HUES64 (cell line): ENCODE results near the gene HMG20B.
"Not testable (repeated sequence)": the region's sequence is repeated elsewhere in the genome, so short reads cannot be mapped to it uniquely, and the experiment has no call there.

Experiments
- H3K27ac ChIP-seq: 2 replicates; pipeline ENCODE4 v1.7.0; 2013; ENCODE audit warnings: low read depth, low read length, inconsistent platforms
- H3K27me3 ChIP-seq: 2 replicates; pipeline ENCODE4 v1.6.1; 2013; ENCODE audit warnings: mild to moderate bottlenecking, low read length; ENCODE audit not compliant: insufficient read depth
- H3K36me3 ChIP-seq: 2 replicates; pipeline ENCODE4 v1.6.1; 2013; ENCODE audit warnings: mild to moderate bottlenecking, low read length; ENCODE audit not compliant: insufficient read depth
- H3K4me1 ChIP-seq: 2 replicates; pipeline ENCODE4 v1.6.1; 2013; ENCODE audit warnings: mild to moderate bottlenecking, low read length, moderate library complexity; ENCODE audit not compliant: insufficient read depth
- H3K4me3 ChIP-seq: 2 replicates; pipeline ENCODE4 v1.5.1; 2013; ENCODE audit warnings: mild to moderate bottlenecking, low read length, moderate library complexity
- H3K9ac ChIP-seq: 2 replicates; pipeline ENCODE4 v1.6.1; 2013; ENCODE audit warnings: mild to moderate bottlenecking, low read depth, low read length
- H3K9me3 ChIP-seq: 2 replicates; pipeline ENCODE4 v1.6.1; 2013; ENCODE audit warnings: low read depth, low read length; ENCODE audit not compliant: insufficient read depth
- WGBS: fragments of 150-250, 120-280 bp; methylation state at CpG from one replicate; pipeline ENCODE4 v1.1.7; 2013; ENCODE audit warnings: missing lambda C conversion rate; 5-methylcytosine and 5-hydroxymethylcytosine counted together

The HMG20B gene

GRCh38 chr19:3563709-3564524, 8.8 kb upstream of the HMG20B start:
- H3K4me3 ChIP-seq: no peak overlapping the region
- H3K4me1 ChIP-seq: no peaks in the 10 kb centered on the region
- H3K27me3 ChIP-seq: no peaks in the 10 kb centered on the region
- no peaks in the 10 kb centered on the region for H3K36me3 ChIP-seq
- H3K9ac ChIP-seq: no peak overlapping the region
- 94% methylated on average over 17 of the region's 17 CpGs for WGBS
- H3K27ac ChIP-seq: no peak overlapping the region
- no peaks in the 10 kb centered on the region for H3K9me3 ChIP-seq

DNA sequence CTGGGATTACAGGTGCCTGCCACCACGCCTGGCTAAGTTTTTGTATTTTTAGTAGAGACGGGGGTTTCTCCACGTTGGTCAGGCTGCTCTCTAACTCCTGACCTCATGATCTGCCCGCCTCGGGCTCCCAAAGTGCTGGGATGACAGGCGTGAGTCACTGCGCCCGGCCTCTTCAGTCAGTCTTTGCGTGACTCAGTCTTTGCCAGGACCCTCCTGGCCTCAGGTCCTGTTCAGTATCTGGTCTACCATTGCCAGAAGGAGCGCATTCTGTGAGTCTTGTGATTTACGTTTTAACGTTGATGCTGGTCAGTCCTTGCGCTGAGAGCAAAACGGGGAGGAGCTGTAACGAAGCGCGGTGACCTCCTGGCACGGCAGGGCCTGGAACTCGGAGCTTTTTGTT, 7.6 kb upstream of the HMG20B start:
- 80% methylated on average over 19 of the region's 19 CpGs for WGBS
- no peak overlapping the region for H3K27ac ChIP-seq
- H3K4me1 ChIP-seq: no peaks in the 10 kb centered on the region
- no peaks in the 10 kb centered on the region for H3K9me3 ChIP-seq
- H3K9ac ChIP-seq: no peak overlapping the region
- no peaks in the 10 kb centered on the region for H3K27me3 ChIP-seq
- H3K4me3 ChIP-seq: no peak overlapping the region
- H3K36me3 ChIP-seq: no peaks in the 10 kb centered on the region

DNA sequence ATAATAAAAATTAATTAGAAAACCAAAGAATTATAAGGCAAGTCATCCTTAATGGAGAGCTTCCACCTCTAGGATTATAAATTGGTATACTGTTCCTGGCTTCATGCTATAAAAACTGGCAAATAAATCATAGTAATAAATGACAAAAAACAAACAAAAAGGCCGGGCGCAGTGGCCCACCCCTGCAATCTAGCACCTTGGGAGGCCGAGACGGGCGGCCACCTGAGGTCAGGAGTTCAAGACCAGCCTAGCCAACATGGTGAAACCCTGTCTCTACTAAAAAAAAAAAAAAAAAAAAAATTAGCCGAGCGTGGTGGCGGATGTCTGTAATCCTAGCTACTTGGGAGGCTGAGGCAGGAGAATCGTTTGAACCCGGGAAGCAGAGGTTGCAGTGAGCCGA, 2.7 kb upstream of the HMG20B start:
- H3K4me1 ChIP-seq, H3K27ac ChIP-seq, H3K36me3 ChIP-seq, H3K9me3 ChIP-seq, H3K4me3 ChIP-seq, H3K27me3 ChIP-seq, H3K9ac ChIP-seq: not testable (repeated sequence)
- WGBS: 90% methylated on average over 11 of the region's 11 CpGs

DNA sequence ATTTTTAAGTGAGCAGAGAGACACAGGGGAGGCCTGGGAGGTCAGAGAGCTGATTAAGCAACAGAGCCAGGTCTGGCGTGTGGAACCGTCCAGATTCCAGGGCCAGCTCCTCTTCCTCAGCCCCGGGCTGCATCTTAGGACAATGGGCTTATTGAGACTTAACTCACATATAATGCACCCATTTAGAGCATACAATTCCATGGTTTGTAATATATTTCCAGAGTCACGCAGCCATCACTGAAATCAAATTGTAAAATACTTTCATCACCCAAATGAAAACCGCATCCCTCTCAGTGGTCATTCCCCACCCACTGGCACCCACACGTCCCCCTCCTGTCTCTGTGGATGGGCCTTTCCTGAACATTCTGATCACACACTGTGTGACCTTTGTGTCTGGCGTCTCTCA, 2.1 kb upstream of the HMG20B start:
- no peak overlapping the region for H3K27ac ChIP-seq
- H3K36me3 ChIP-seq: peaks cover 7% of the 10 kb centered on the region
- no peaks in the 10 kb centered on the region for H3K9me3 ChIP-seq
- no peaks in the 10 kb centered on the region for H3K27me3 ChIP-seq
- H3K9ac ChIP-seq: no peak overlapping the region
- WGBS: 92% methylated on average over 7 of the region's 7 CpGs
- no peak overlapping the region for H3K4me3 ChIP-seq
- H3K4me1 ChIP-seq: no peaks in the 10 kb centered on the region

GRCh38 chr19:3572132-3572854, 451 bp upstream of the HMG20B start:
- H3K27me3 ChIP-seq: no peaks in the 10 kb centered on the region
- 6% methylated on average over 48 of the region's 48 CpGs for WGBS
- peak overlapping the region; percentile 43 for H3K4me3 ChIP-seq
- H3K4me1 ChIP-seq: peaks cover 6% of the 10 kb centered on the region; the same call in 1 of the 2 replicates
- H3K27ac ChIP-seq: no peak overlapping the region
- no peaks in the 10 kb centered on the region for H3K9me3 ChIP-seq
- H3K36me3 ChIP-seq: peaks cover 7% of the 10 kb centered on the region
- H3K9ac ChIP-seq: no peak overlapping the region

DNA sequence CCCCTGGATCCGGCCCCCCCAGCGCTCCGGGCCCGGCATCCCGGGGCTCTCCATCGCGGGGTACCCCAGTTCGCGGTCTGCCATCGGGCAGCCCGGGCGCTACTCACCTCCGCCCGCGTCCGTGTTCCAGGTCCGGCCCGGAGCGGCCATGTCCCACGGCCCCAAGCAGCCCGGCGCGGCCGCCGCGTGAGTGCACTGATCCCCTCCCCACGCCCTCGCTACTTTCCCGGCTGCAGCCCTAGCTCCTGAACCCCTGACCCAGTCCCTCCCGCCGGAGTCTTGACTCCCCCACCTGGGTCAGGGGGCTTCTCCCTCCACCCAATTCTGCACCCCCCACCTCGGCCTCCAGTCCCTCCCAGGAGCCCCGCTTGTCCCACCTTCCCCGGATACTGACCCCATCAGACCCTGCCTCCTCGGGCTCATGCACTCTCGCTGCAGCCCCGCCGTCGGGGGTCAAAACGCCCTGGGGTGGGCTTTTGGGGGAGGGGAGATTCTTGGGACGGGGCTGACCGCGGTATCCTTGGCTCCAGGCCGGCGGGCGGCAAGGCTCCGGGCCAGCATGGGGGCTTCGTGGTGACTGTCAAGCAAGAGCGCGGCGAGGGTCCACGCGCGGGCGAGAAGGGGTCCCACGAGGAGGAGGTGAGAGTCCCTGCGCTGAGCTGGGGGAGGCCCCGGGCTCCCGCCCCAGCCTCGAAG, 566 bp downstream of the HMG20B start:
- Histone ChIP-seq H3K27ac (peak overlapping the region; percentile 75; the same call in 1 of the 2 replicates), H3K9me3 (no peaks in the 10 kb centered on the region), H3K36me3 (peaks cover 7% of the 10 kb centered on the region), H3K9ac (peak overlapping the region; percentile 77), H3K4me3 (peak overlapping the region; percentile 90), H3K27me3 (no peaks in the 10 kb centered on the region), H3K4me1 (peaks cover 6% of the 10 kb centered on the region; the same call in 1 of the 2 replicates)
- under 1% methylated on average over 60 of the region's 60 CpGs for WGBS

DNA sequence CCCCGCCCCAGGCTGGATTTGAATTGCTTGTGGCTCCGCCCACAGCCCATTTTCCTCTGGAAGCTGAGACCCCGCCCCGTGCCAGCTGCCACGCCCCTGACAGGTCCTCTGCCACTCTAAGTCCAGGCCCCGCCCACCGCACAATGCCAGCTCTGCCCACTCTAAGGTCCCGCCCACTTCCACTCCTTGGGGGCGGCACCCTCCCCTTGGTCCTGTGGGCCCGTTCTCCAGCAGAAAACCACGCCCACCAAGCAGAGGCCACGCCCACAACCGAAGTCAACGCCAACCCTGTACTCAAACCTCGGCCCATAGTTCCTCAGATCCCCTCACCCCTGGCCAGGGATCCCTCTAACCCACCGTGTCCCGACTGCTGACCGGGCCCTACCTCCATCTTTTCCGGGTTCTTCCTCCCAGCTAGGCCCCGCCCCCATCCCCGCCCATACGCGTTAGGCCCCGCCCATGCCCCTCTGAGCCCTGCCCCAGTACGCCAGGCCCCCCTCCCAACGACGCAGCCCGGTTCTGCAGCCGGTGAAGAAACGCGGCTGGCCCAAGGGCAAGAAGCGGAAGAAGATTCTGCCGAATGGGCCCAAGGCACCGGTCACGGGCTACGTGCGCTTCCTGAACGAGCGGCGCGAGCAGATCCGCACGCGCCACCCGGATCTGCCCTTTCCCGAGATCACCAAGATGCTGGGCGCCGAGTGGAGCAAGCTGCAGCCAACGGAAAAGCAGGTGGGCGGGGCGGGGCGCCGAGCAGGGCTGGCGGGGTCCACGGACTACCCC, 1.3 kb downstream of the HMG20B start:
- H3K4me3 ChIP-seq: peak overlapping the region; percentile 90
- no peak overlapping the region; the same call in 1 of the 2 replicates for H3K27ac ChIP-seq
- no peaks in the 10 kb centered on the region for H3K9me3 ChIP-seq
- peaks cover 6% of the 10 kb centered on the region; the same call in 1 of the 2 replicates for H3K4me1 ChIP-seq
- H3K9ac ChIP-seq: no peak overlapping the region
- H3K36me3 ChIP-seq: peaks cover 7% of the 10 kb centered on the region
- 46% methylated on average over 55 of the region's 55 CpGs for WGBS
- no peaks in the 10 kb centered on the region; the same call in 1 of the 2 replicates for H3K27me3 ChIP-seq

DNA sequence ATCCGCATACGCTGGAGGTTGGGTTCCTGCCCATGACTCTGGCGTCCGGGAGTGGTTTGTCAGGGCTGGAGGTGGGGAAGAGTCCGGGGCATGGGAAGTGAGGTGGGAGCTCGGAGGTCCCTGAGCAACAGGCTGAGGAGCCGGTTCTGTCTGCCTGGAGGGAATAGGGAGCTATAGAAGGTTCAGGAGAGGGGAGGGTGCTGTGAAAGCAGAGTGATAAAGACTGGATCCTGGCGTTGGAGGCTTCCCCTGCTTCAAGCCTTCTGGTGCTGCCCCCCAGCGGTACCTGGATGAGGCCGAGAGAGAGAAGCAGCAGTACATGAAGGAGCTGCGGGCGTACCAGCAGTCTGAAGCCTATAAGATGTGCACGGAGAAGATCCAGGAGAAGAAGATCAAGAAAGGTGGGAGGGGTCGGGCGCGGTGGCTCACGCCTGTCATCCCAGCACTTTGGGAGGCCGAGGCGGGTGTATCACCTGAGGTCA, 2.6 kb downstream of the HMG20B start:
- WGBS: 90% methylated on average over 19 of the region's 19 CpGs
- H3K4me1 ChIP-seq: peaks cover 6% of the 10 kb centered on the region; the same call in 1 of the 2 replicates
- H3K36me3 ChIP-seq: peaks cover 7% of the 10 kb centered on the region

GRCh38 chr19:3575949-3576673, 3.4 kb downstream of the HMG20B start:
- Histone ChIP-seq H3K27me3 (peaks cover 4% of the 10 kb centered on the region; the same call in 1 of the 2 replicates), H3K9me3 (no peaks in the 10 kb centered on the region), H3K9ac (peak overlapping the region; percentile 32; the same call in 1 of the 2 replicates), H3K36me3 (peaks cover 7% of the 10 kb centered on the region), H3K4me1 (peaks cover 6% of the 10 kb centered on the region; the same call in 1 of the 2 replicates), H3K4me3 (peak overlapping the region; percentile 67), H3K27ac (peak overlapping the region; percentile 23; the same call in 1 of the 2 replicates)
- 66% methylated on average over 29 of the region's 29 CpGs for WGBS

More for the DNA sequence above, 2.6 kb downstream of the HMG20B start:
- Histone ChIP-seq H3K4me3 (no peak overlapping the region), H3K9ac (no peak overlapping the region), H3K27ac (no peak overlapping the region), H3K9me3 (no peaks in the 10 kb centered on the region), H3K27me3 (peaks cover 2% of the 10 kb centered on the region; the same call in 1 of the 2 replicates)
